ENCODE measurements around the gene F8.

DNA sequence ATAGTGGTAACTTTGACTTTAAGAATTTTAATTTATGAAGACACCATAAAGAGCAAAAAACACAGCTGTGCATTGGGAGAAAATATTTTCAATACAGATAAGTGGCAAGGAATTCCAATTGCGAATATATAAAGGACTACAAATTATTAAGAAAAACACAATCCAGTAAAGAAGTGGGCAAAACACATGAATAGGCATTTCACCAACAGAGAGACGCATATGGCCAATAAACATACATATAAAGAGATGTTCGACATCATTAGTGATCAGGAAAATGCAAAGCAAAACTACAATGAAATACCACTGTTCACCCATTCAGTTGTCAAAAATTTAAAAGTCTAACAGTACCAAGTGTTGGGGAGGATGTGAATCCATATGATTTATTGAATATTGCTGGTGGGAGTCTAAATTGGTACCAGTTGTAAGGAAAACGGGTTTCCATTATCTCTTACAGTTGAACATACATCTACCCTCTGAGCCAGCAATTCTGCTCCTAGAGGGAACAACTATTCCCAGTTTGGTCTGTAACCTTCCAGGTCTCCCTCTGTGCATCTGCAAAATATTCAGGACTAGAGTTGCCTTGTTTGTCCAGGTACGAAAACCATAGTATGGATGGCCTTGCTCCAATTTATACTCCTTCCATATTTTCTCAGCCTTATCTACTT, 215.6 kb downstream of the F8 start:
- TF ChIP-seq TEAD4 (IDR thresholded peaks at IDR 0.05): no peak
- no peak for TF ChIP-seq EP300 (IDR thresholded peaks at IDR 0.05; ENCODE audit: borderline replicate concordance)
- TF ChIP-seq TAF1 (IDR thresholded peaks at IDR 0.05; ENCODE audit: low read depth): no peak
- TF ChIP-seq YY1 (IDR thresholded peaks at IDR 0.05; ENCODE audit: low read depth): no peak
- no peak for TF ChIP-seq TCF12 (IDR thresholded peaks at IDR 0.05; ENCODE audit: low read depth)
- TF ChIP-seq, protein P1, sequence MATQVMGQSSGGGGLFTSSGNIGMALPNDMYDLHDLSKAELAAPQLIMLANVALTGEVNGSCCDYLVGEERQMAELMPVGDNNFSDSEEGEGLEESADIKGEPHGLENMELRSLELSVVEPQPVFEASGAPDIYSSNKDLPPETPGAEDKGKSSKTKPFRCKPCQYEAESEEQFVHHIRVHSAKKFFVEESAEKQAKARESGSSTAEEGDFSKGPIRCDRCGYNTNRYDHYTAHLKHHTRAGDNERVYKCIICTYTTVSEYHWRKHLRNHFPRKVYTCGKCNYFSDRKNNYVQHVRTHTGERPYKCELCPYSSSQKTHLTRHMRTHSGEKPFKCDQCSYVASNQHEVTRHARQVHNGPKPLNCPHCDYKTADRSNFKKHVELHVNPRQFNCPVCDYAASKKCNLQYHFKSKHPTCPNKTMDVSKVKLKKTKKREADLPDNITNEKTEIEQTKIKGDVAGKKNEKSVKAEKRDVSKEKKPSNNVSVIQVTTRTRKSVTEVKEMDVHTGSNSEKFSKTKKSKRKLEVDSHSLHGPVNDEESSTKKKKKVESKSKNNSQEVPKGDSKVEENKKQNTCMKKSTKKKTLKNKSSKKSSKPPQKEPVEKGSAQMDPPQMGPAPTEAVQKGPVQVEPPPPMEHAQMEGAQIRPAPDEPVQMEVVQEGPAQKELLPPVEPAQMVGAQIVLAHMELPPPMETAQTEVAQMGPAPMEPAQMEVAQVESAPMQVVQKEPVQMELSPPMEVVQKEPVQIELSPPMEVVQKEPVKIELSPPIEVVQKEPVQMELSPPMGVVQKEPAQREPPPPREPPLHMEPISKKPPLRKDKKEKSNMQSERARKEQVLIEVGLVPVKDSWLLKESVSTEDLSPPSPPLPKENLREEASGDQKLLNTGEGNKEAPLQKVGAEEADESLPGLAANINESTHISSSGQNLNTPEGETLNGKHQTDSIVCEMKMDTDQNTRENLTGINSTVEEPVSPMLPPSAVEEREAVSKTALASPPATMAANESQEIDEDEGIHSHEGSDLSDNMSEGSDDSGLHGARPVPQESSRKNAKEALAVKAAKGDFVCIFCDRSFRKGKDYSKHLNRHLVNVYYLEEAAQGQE (IDR thresholded peaks at IDR 0.05; ENCODE audit: low read depth): no peak
- no peak for TF ChIP-seq RAD21 (IDR thresholded peaks at IDR 0.05; ENCODE audit: low read depth)
- TF ChIP-seq NFIC (IDR thresholded peaks at IDR 0.05): no peak
- TF ChIP-seq, protein P2, sequence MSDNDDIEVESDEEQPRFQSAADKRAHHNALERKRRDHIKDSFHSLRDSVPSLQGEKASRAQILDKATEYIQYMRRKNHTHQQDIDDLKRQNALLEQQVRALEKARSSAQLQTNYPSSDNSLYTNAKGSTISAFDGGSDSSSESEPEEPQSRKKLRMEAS (IDR thresholded peaks at IDR 0.05): no peak
- no peak for TF ChIP-seq EGR1 (IDR thresholded peaks at IDR 0.05)
